ENCODE data around the gene DHFR2. TPM values are rescaled to one million over a fixed set of nuclear protein-coding genes. Genes with fewer than 3 reads are reported as not detected.

Gene DHFR2
- total and polyA plus RNA-seq, 9 of the 15 experiments (the other 6 are each of a cell fraction or from before 2014, with no cell fraction given) = 0.64 to 1.7 (median 1.4) TPM

DNA sequence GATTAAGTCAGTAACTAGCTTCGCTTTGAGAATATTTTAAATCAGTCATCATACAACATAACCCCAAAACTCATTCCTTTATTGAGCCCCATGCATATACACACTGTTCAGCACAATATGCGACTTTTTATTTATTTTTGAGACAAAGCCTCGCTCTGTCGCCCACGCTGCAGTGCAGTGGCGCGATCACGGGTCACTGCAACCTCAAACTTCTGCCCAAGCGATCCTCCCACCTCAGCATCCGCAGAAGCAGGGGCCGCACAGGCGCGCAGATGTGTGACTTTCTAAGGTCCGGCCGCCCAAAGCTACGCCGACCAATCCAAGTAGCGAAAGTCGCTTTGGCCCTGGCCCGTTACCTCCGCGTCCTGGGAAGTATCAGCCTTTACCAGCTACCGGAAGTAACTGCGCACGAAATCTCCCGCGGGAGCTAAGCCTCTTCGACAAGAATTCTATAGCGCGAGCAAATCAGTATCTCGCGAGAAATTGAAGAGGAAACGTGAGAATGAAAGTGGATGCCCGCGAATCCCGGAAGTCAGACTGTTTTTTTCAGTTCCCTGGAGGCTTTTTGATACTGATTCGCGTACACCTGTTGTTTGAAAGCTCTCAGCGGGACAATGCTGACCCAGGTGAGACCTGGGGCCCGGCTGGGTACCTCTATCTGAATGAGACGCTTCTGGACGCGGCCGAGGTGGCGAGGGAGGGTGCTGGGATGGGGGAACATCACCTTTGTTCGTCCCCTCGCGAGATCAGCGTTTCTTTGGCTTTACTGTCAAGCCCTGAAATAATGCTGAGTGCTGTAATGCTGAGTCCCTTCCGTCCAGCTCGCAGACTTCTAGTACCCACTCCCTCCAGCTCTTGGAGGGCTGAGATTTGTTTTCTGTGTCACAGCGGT, at the start of gene DHFR2, which contains the start of gene NSUN3 (continued):
- TF ChIP-seq, protein P1, sequence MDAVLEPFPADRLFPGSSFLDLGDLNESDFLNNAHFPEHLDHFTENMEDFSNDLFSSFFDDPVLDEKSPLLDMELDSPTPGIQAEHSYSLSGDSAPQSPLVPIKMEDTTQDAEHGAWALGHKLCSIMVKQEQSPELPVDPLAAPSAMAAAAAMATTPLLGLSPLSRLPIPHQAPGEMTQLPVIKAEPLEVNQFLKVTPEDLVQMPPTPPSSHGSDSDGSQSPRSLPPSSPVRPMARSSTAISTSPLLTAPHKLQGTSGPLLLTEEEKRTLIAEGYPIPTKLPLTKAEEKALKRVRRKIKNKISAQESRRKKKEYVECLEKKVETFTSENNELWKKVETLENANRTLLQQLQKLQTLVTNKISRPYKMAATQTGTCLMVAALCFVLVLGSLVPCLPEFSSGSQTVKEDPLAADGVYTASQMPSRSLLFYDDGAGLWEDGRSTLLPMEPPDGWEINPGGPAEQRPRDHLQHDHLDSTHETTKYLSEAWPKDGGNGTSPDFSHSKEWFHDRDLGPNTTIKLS (IDR thresholded peaks at IDR 0.05; ENCODE audit: borderline replicate concordance, low read depth) = peak; percentile 90
- TF ChIP-seq ETV5 (CRISPR knock-in tag; IDR thresholded peaks at IDR 0.05; ENCODE audit: low read depth) (peak; percentile 73), SMARCE1 (IDR thresholded peaks at IDR 0.05) (peak; percentile 51; the same call in 1 of the 2 replicates), MBD2 (IDR thresholded peaks at IDR 0.05; ENCODE audit: borderline replicate concordance, low read depth) (no peak; the same call in 1 of the 2 replicates), ZNF232 (CRISPR knock-in tag; IDR thresholded peaks at IDR 0.05) (no peak), RCOR1 (IDR thresholded peaks at IDR 0.05; ENCODE audit: borderline replicate concordance in 1 of 2, low read depth in 2 of 2, low read length in 2 of 2) (peak in 1 of 2 experiments; percentile 63; a peak in 2 of 4 replicates), POU5F1 (IDR thresholded peaks at IDR 0.05; ENCODE audit: borderline replicate concordance, low read depth, low read length, partially characterized antibody) (no peak), ZNF589 (CRISPR knock-in tag; IDR thresholded peaks at IDR 0.05; ENCODE audit: low read depth) (no peak), POLR2G (IDR thresholded peaks at IDR 0.05; ENCODE audit: low read depth, low read length) (peak; percentile 89), POLR3G (IDR thresholded peaks at IDR 0.05; ENCODE audit: extremely low read depth, insufficient read length, insufficient replicate concordance) (no peak), KDM4B (IDR thresholded peaks at IDR 0.05; ENCODE audit: borderline replicate concordance in 2 of 2, low read depth in 1 of 2) (no peak), CBFA2T3 (IDR thresholded peaks at IDR 0.05) (no peak), NFATC3 (IDR thresholded peaks at IDR 0.05) (no peak), EGR1 (conservative IDR thresholded peaks at IDR 0.05) (peak; percentile 91), NEUROD1 (IDR thresholded peaks at IDR 0.05; ENCODE audit: borderline replicate concordance, low read depth, low read length, partially characterized antibody) (no peak)
- TF ChIP-seq, protein P2, sequence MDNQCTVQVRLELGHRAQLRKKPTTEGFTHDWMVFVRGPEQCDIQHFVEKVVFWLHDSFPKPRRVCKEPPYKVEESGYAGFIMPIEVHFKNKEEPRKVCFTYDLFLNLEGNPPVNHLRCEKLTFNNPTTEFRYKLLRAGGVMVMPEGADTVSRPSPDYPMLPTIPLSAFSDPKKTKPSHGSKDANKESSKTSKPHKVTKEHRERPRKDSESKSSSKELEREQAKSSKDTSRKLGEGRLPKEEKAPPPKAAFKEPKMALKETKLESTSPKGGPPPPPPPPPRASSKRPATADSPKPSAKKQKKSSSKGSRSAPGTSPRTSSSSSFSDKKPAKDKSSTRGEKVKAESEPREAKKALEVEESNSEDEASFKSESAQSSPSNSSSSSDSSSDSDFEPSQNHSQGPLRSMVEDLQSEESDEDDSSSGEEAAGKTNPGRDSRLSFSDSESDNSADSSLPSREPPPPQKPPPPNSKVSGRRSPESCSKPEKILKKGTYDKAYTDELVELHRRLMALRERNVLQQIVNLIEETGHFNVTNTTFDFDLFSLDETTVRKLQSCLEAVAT (IDR thresholded peaks at IDR 0.05) = no peak
- TF ChIP-seq, protein P3, sequence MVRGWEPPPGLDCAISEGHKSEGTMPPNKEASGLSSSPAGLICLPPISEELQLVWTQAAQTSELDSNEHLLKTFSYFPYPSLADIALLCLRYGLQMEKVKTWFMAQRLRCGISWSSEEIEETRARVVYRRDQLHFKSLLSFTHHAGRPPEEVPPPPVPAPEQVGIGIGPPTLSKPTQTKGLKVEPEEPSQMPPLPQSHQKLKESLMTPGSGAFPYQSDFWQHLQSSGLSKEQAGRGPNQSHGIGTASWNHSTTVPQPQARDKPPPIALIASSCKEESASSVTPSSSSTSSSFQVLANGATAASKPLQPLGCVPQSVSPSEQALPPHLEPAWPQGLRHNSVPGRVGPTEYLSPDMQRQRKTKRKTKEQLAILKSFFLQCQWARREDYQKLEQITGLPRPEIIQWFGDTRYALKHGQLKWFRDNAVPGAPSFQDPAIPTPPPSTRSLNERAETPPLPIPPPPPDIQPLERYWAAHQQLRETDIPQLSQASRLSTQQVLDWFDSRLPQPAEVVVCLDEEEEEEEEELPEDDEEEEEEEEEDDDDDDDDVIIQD (CRISPR knock-in tag; IDR thresholded peaks at IDR 0.05) = no peak
- TF ChIP-seq, protein P4, sequence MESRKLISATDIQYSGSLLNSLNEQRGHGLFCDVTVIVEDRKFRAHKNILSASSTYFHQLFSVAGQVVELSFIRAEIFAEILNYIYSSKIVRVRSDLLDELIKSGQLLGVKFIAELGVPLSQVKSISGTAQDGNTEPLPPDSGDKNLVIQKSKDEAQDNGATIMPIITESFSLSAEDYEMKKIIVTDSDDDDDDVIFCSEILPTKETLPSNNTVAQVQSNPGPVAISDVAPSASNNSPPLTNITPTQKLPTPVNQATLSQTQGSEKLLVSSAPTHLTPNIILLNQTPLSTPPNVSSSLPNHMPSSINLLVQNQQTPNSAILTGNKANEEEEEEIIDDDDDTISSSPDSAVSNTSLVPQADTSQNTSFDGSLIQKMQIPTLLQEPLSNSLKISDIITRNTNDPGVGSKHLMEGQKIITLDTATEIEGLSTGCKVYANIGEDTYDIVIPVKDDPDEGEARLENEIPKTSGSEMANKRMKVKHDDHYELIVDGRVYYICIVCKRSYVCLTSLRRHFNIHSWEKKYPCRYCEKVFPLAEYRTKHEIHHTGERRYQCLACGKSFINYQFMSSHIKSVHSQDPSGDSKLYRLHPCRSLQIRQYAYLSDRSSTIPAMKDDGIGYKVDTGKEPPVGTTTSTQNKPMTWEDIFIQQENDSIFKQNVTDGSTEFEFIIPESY (CRISPR knock-in tag; IDR thresholded peaks at IDR 0.05) = no peak

Measured in K562 (cell line).